Measurements from ENCODE around the gene FH.
A peak's percentile ranks its signal among the peaks of the same experiment; 100 is the strongest.

Gene FH

DNA sequence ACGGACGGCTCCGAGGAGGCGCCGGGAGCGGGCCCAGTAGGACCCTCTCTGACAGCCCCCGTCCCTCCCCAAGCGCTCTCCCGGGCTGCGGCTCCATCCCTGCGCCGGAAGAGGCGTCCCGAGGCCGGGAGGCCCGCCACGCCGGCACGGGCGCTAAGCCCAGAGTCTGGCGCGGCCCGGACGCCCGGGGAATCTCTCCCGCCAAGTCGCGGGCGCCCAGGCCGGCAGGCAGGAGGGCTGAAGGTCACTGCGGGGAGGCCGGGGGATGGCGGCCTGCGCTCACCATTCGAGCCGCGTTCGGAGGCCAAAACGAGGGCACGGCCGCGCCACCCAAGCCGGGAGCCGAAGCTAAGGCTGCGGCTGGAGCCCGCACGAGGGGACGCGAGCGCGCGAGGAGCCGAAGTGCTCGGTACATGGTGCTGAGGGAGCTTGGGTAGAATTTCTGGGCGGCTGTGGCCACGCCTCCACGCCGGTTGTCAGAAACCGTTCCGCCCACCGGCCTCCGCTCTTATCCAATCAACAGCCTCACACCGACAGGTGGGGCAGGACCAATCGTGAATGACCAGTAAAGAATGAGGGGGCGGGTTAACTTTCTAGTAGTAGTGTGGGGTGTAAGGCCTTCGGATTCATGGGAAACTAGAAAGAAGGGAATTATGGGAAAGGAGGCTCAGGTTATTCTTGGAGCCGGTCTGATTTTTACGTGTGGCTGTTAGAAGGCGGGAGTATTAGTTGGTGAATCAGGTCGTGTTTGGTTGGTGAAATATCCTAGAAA lies at the start of gene FH:
Gene FH (minus strand): TSS at position 448 of the 772 bp plus-strand sequence. CDS start 33 bp downstream, at position 415.
- DNase-seq (ENCODE audit: low read depth in 2 of 2, low spot score in 1 of 2): peak; percentile 75 to 85

DNA sequence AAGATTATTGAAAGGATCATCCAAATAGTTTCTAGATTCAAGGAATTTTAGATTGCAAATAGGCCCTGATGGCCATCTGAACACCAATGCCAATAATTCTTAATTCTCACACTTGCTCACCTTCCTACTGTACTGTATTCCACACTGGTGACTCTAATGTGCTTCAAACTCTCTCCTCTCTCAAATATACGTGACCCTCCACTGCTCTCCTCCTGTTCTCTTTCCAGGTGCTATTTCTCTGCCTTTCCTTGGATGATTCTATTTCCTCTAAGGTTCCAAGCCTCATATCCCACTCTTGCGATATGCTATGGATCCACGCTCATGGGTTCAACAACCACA lies 41.3 kb upstream of the FH start:
- DNase-seq (ENCODE audit: low read depth in 2 of 2, low spot score in 1 of 2): no peak

DNA sequence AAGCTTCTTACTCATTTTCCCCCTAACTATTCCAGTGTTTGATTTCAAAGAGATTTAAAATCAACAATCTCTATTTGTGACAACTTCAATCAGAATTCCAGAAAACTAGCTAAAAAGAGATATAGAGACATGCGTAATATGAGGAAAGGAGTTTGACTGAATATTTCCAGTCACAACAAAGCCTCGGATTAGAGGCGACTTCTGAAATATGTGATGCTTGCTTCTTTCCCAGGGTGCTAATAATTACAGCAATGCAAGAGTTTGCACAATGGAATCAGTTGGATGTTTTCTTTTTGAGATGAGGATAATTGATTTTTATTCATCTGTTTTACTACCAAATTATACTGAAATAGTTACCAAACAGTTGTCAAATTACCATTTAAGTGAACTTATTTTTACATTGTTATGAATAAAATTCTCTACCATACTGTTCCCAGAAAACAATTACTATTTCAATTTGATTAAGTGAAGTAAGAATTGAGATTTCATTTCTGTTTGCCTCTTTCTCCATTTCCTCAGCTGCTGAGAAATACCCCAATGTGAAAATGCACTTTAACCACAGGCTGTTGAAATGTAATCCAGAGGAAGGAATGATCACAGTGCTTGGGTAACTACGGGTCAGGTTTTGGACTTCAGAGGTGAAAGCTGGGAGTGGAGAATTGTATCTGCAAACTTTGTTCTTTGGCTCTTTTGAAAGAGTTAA lies 40.7 kb upstream of the FH start:
- no peak for DNase-seq (ENCODE audit: low read depth in 2 of 2, low spot score in 1 of 2)

DNA sequence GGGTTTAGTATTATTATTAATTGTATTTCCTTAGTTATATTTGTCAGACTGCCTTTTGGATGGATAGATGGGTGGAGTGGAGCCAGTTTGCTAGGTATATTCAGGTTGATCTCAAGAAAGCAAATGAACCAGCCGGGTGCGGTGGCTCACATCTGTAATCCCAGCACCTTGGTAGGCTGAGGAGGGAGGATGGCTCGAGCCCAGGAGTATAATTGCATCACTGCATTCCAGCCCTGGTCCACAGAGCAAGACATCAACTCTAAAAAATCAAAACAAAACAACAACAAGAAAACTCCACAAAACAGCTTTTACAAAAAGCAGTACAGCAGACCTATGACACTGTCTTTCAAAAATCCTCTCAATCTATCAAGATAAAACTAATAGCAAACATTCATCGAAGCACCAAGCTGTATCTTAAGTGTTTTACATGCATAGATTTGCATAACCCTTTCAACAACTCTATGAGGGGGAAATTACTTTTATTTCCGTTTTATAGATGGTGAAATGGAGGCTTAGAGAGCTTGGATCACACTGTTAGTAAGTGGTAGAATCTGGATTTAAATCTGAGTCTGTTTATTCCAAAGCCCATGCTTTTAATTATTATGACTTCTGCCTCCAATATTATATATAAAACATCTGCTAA lies 38.1 kb upstream of the FH start:
- DNase-seq (ENCODE audit: low read depth in 2 of 2, low spot score in 1 of 2): no peak

DNA sequence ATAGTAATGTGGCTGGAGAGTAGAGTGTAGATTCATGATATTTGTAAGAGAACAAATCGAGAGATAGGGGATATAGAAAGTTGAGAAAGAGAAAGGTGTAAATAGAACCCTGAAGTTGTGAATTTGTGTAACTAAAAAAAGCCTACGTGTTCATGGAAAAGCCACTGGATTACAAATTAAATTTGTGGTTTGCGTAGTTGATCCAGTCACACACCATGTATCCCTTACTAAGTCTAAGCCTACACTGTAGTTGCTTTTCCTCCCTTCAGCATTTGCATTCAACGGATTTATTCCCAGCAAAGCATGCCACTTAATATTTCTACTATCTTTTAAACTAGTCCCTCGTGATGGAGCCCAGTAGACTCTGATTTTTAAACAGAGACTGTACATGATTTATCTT lies 37.5 kb upstream of the FH start:
- DNase-seq (ENCODE audit: low read depth in 2 of 2, low spot score in 1 of 2): no peak

DNA sequence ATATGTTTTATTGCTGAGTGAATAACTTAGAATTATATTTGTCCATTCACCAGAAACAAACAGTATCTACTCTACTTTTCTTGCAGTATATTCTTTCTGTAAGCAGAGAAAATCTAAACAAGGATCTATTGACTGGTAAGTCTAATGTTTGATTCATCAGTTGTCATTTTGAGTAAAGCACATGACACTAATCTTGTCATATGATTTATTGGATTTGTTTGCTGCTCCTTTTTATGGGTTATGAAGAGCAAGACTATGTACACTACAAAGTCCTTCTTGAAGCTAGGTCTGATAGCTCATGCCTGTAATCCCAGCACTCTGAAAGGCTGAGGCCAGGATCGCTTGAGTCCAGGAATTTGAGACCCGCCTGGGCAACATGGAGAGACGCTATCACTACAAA lies 36.0 kb upstream of the FH start:
- DNase-seq (ENCODE audit: low read depth in 2 of 2, low spot score in 1 of 2): no peak

DNA sequence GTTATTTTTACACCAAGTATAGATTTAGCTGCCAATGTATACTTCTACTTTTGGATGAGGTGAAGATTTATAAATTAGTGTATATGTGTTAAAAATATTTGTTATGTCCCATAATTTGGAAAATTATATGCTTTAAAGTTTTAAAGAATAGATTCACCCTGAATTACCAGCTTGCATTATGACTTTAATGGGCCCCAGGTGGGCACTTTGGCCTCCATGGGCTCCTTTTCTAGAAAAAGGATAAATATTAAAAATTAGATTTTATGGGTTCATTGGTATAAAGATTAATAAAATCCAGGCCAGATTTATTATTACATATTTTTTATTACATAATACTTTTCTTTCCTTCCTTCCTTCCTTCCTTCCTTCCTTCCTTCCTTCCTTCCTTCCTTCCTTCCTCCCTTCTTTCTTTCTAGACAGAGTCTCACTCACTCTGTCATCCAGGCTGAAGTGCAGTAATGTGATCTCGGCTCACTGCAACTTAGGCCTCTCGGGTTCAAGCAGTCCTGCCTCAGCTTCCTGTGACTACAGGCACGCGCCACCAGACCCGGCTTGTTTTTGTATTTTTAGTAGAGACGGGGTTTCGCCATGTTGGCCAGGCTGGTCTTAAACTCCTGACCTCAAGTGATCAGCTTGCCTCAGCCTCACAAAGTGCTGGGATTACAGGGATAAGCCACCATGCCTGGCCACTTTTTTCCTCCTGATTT lies 34.5 kb upstream of the FH start:
- no peak for DNase-seq (ENCODE audit: low read depth in 2 of 2, low spot score in 1 of 2)

DNA sequence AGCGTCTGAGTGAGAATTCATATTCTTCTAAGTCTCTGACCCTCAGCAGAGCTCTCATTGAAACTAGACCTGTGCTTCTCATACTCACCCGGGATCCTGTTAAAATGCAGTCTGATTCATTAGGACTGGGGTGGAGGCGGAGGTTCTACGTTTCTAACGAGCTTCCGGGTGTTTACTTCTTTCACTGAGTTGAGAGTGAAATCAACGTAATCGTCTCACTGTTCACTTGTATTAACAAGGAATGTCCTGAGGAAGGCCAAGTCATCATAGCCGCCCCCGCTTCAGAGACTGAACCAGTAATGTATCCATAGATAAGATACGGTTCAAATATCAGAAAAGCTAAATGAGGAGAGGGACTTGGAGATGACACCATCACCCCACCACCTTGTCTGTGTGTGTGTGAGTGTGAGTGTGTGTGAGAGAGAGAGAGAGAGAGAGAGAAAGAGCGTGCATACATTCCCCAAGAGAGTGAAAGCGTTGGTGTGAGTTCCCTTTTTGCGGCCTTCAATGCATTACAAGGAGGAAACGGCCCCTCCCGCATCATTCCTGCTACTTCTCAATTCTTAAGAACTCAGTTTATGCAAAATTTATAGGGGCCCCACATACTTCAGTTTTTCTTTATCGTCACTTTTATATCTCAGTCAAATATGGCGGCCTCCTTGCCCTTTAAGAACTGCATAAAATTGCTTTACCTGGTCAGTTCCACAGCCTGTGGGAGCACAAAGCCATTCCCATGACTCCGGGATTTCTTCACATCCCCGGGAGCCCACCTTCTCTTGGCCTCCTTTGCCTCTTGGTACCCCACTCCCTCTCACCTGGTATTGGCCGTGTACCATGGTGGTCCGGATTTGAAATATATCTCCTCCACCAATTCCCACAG lies 32.4 kb upstream of the FH start:
- DNase-seq (ENCODE audit: low read depth in 2 of 2, low spot score in 1 of 2): no peak

DNA sequence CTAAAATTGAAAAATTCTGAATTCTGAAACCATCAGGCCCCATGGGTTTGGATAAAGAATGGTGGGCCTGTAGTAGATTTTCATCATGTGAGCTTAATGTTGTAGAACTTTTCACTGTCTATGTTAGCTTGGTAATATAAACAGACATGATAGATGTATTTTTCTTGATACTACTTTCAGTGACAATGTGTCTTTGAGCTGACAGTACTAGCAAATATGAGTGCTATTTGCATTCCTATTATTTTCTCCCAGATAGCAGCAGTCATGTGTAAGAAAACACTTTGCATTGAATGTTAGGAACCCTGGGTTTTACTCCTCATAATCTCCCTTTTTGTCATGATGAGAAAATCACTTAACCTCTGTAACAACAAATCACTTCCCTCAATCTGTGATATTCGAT lies 30.8 kb upstream of the FH start:
- DNase-seq (ENCODE audit: low read depth in 2 of 2, low spot score in 1 of 2): no peak

DNA sequence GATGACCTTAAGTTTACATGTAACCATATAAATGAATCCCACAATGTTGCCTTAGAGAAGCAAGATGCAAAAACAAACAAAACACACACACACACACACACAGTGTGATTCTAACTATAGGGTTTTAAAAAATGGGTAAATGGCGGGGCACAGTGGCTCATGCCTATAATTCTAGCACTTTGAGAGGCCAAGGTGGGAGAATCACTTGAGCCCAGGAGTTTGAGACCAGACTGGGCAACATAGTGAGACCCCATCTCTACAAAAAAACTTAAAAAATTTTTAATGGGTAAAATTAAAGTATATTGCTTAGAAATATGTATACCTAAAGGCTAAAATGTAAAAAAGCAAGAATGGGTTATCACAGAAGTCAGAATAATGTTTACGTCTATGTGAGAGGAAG lies 28.5 kb upstream of the FH start:
- DNase-seq (ENCODE audit: low read depth in 2 of 2, low spot score in 1 of 2): no peak

DNA sequence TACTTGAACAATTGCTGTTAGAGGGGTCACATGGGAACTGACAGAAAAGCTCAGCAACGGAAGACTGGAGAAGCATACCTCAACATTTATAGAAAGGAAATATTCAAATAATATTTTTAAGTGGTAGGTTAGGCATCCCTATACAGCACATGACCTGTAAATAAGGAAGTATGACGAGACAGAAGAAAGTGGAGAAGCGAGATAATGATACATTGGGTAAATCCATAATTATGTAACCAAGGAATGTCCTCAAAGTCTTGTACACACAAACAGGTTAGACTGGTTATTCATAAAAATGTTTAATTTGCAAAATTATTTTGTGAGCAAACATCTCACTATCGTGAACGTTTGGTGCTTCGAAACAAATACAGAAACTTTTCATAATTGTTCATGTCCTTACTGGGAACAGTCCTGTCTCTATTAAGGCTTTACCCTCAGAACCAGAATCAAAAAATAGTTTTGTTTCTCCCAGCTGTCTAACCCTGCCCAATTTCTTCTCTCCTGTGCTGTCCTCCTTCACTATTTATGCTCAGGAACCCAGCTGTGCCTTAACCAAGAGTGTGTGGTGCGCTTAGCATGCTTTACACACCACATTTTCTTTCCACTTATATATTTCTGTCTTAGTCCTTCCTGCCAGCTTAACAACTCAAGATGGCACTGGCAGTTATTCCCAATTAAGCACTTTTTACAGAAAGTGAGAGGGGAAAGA lies 22.8 kb upstream of the FH start:
- no peak for DNase-seq (ENCODE audit: low read depth in 2 of 2, low spot score in 1 of 2)

DNA sequence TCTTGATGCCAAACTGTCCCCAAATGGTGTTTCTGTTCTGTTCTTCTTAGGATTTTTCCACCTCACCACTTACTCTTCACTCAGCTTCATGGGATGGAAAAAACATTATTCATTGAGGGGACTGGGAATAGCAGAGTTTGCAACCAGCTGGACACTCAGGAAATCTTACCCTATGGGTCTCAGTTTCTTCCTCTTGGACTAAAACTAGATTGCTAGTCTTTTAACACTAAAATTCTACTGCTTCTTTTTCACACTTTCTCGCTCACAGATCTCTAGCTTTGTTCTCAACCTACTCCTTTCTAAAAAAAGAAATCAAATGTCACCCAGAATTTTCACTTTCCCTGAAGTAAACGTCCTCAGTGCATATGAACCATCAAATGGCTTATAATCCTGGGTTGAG lies 17.4 kb upstream of the FH start:
- no peak for DNase-seq (ENCODE audit: low read depth in 2 of 2, low spot score in 1 of 2)

DNA sequence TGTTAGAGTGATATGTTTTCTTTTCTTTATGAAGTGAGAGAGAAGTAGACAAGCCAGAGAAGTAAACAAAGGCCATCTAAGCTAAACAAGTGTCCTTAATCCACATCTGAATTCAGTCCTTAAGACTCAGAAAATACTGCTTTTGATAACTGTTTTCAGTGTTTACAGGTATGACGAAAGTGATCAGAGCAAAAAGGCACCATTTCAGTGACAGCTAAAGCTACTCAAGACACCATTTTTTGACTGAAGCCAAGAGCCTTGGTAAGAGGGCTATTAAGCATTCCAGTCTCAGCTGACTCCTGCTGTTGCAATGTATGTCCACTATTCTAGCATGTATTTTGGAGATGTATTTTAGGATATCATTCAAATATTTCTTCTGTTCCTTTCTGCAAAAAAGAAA lies 16.7 kb upstream of the FH start:
- no peak for DNase-seq (ENCODE audit: low read depth in 2 of 2, low spot score in 1 of 2)

DNA sequence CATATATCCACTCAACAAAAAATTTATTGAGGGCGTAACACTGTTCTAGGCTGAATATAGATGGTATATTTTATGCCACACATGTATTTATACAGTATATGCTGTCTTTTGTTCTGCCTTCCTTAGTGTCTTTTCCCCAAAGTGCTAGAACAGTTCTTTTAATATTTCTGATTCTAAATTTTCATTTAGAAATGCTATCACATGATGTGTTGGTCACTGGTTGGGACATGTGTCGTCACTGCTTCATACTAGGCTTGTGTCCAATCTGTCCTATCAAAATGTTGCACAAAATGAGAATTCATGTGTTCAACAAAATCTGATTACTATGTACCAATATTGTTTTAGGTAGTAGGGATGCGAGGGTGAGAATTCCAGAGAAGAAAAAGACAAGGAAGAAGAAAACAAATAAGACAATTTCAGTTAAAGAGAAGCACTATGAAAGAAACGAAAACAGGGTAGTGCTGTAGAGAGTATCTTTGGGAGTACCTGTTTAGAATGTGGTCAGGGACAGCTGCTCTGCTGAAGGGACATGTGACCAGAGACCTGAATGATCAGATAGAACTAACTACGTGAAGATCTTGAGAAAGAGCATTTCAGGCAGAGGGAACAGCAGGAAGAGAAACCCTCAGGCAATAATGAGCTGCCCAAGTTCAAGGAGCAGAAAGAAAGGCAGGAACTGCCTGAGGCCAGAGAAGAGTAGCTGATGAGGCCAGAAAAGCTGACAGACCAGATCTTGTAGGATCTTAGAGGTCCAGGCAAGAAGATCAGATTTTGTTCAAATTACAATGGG lies 14.0 kb upstream of the FH start:
- DNase-seq (ENCODE audit: low read depth in 2 of 2, low spot score in 1 of 2): no peak

DNA sequence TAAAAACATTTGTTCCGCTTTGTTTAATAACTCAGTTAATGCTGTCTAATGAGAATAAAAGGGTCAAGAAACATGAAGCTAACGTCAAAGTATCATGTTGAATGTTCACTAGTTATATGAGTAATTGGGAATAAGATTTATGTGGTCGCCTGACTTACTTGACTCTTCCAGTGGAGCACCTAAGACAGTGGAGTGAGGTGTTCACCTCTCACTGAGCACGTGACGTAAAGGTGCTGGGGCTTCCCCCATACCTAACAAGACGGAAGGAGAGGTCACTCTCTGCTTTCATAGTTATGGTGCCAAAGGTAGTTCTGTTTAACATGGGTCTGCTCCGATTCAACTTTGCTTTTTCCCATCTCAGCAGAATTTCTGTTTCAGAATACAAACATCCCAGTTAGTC lies 13.3 kb upstream of the FH start:
- DNase-seq (ENCODE audit: low read depth in 2 of 2, low spot score in 1 of 2): no peak

DNA sequence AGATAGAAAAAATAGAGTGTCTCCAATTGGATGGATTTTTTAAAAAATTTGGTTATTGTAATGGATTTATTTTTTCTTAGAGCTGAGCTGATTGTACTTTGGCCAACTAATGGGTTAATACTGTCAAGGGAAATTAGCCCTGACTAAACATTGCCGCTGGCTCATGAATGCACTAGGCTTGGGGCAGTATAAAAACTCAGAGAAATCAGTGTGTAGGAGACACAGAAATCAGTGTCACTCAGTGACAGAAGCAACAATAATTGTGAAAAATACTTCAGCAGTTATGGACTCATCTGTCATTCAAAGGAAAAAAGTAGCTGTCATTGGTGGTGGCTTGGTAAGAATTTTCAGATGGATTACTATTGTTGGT lies 12.6 kb upstream of the FH start, which contains the start of gene KMO:
Gene KMO (plus strand): TSS at position 217 of the 370 bp plus-strand sequence. CDS start 67 bp downstream, at position 284.
- DNase-seq (ENCODE audit: low read depth in 2 of 2, low spot score in 1 of 2): no peak

DNA sequence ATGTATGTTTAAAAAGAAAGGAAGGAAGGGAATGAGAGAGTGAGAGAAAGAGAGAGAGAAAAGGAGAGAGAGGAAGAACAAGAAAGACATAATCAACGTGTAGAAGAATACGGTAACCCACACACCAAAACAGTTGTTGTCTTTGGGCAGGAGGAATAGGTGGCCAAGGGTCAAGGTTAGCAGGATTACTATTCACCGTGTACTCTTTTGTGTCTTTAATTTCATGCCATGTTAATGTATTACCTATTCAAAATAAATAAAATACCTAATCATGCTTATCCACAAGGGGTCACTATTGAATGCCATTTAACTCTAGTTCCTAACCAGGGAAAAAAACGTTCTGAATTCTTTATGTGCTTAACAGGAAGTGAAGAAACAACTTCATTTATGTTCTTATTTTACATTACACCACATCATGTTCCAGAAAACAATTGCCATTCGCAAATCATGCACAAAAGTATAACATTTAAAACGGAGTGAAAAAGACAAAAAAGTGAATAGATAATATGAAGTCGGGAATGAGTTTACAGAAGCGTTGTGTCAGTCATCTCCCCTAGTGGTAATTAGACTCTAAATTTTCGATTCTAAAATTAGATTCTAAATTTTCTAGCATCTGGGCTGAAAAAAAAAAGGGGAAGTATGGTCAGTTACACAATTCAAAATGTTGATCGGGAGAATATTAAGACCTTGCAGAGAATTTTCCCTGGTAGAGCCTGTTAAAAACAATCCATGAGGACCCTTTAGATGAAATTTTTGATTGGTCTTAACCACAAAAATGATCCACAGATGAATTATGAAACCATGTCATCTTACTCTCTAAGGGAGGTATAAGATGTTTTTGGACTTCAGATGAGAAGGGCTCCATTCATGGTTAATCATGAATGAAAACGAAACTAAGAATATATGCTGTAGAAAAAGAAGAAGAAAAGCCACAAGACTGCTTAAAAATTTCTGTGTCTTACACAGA lies 11.9 kb upstream of the FH start:
- DNase-seq (ENCODE audit: low read depth in 2 of 2, low spot score in 1 of 2): no peak

DNA sequence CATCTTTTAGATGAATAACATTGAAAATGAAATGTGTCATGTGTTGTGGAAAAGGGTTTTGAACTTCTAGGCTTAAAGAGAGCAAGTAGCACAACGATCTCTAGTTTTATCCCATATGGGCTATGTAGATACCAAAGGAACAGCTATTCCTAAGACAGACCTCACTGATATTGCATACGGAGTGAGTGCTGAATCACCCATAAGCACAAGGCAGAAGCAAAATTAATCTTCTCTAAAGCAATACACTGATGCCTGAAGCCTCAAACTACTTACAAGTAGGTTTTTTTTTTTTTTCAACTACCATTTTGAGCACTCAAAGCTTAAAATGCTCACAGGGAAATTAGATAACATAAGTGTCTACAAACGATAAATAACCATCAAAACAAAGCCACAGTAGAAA lies 7.6 kb upstream of the FH start:
- no peak for DNase-seq (ENCODE audit: low read depth in 2 of 2, low spot score in 1 of 2)
